ENCODE measurements around the gene PRDM15.

PRDM15 gene

GRCh38 chr21:41920476-41920875, 41.3 kb upstream of the PRDM15 start:
- Histone ChIP-seq H3K4me1 (ENCODE audit: control insufficient read depth, insufficient read depth, low read length) (peaks cover 53% of the 10 kb centered on the region), H3K9ac (ENCODE audit: low read length) (no peak overlapping the region), H3K4me3 (ENCODE audit: low read length) (no peak overlapping the region), H3K36me3 (ENCODE audit: control insufficient read depth, insufficient read depth, low read length, severe bottlenecking) (peaks cover 49% of the 10 kb centered on the region), H3K27me3 (replicated peaks; ENCODE audit: control insufficient read depth, insufficient read depth, low read length) (no peaks in the 10 kb centered on the region), H3K9me3 (ENCODE audit: control insufficient read depth, low read length) (peaks cover 2% of the 10 kb centered on the region)
- DNase-seq (ENCODE audit: low read depth), result no peak

- Histone ChIP-seq H3K27me3 (replicated peaks; ENCODE audit: control insufficient read depth, insufficient read depth, low read length) (no peaks in the 10 kb centered on the region), H3K9me3 (ENCODE audit: control insufficient read depth, low read length) (peaks cover 2% of the 10 kb centered on the region), H3K9ac (ENCODE audit: low read length) (no peak overlapping the region), H3K4me3 (ENCODE audit: low read length) (no peak overlapping the region), H3K36me3 (ENCODE audit: control insufficient read depth, insufficient read depth, low read length, severe bottlenecking) (peaks cover 53% of the 10 kb centered on the region), H3K4me1 (ENCODE audit: control insufficient read depth, insufficient read depth, low read length) (peaks cover 47% of the 10 kb centered on the region)
- no peak for DNase-seq (ENCODE audit: low read depth)
Observed at GRCh38 chr21:41919666-41920398, 40.7 kb upstream of the PRDM15 start.

GRCh38 chr21:41918561-41919358, 39.6 kb upstream of the PRDM15 start:
- Histone ChIP-seq H3K4me3 (ENCODE audit: low read length) (no peak overlapping the region), H3K9me3 (ENCODE audit: control insufficient read depth, low read length) (peaks cover 2% of the 10 kb centered on the region), H3K4me1 (ENCODE audit: control insufficient read depth, insufficient read depth, low read length) (peaks cover 36% of the 10 kb centered on the region), H3K27me3 (replicated peaks; ENCODE audit: control insufficient read depth, insufficient read depth, low read length) (no peaks in the 10 kb centered on the region), H3K9ac (ENCODE audit: low read length) (no peak overlapping the region), H3K36me3 (ENCODE audit: control insufficient read depth, insufficient read depth, low read length, severe bottlenecking) (peaks cover 61% of the 10 kb centered on the region)
- no peak for DNase-seq (ENCODE audit: low read depth)

GRCh38 chr21:41917531-41917930, 38.4 kb upstream of the PRDM15 start:
- Histone ChIP-seq H3K36me3 (ENCODE audit: control insufficient read depth, insufficient read depth, low read length, severe bottlenecking) (peaks cover 74% of the 10 kb centered on the region), H3K4me3 (ENCODE audit: low read length) (no peak overlapping the region), H3K9ac (ENCODE audit: low read length) (peak overlapping the region; percentile 23), H3K9me3 (ENCODE audit: control insufficient read depth, low read length) (peaks cover 2% of the 10 kb centered on the region), H3K27me3 (replicated peaks; ENCODE audit: control insufficient read depth, insufficient read depth, low read length) (no peaks in the 10 kb centered on the region), H3K4me1 (ENCODE audit: control insufficient read depth, insufficient read depth, low read length) (peaks cover 24% of the 10 kb centered on the region)
- no peak for DNase-seq (ENCODE audit: low read depth)

- Histone ChIP-seq H3K9me3 (ENCODE audit: control insufficient read depth, low read length) (peaks cover 2% of the 10 kb centered on the region), H3K27me3 (replicated peaks; ENCODE audit: control insufficient read depth, insufficient read depth, low read length) (no peaks in the 10 kb centered on the region), H3K36me3 (ENCODE audit: control insufficient read depth, insufficient read depth, low read length, severe bottlenecking) (peaks cover 77% of the 10 kb centered on the region), H3K4me3 (ENCODE audit: low read length) (no peak overlapping the region), H3K9ac (ENCODE audit: low read length) (peak overlapping the region; percentile 65), H3K4me1 (ENCODE audit: control insufficient read depth, insufficient read depth, low read length) (peaks cover 18% of the 10 kb centered on the region)
- no peak for DNase-seq (ENCODE audit: low read depth)
Observed at GRCh38 chr21:41916888-41917433, 37.8 kb upstream of the PRDM15 start.

- no peak for DNase-seq (ENCODE audit: low read depth)
Observed at GRCh38 chr21:41914965-41915364, 35.8 kb upstream of the PRDM15 start.

GRCh38 chr21:41914358-41914757, 35.2 kb upstream of the PRDM15 start:
- Histone ChIP-seq H3K36me3 (ENCODE audit: control insufficient read depth, insufficient read depth, low read length, severe bottlenecking) (peaks cover 92% of the 10 kb centered on the region), H3K4me3 (ENCODE audit: low read length) (no peak overlapping the region), H3K9me3 (ENCODE audit: control insufficient read depth, low read length) (peaks cover 2% of the 10 kb centered on the region), H3K9ac (ENCODE audit: low read length) (no peak overlapping the region), H3K27me3 (replicated peaks; ENCODE audit: control insufficient read depth, insufficient read depth, low read length) (no peaks in the 10 kb centered on the region), H3K4me1 (ENCODE audit: control insufficient read depth, insufficient read depth, low read length) (peaks cover 15% of the 10 kb centered on the region)
- DNase-seq (ENCODE audit: low read depth), result no peak

More at GRCh38 chr21:41914965-41915364, 35.8 kb upstream of the PRDM15 start:
- Histone ChIP-seq H3K36me3 (ENCODE audit: control insufficient read depth, insufficient read depth, low read length, severe bottlenecking) (peaks cover 89% of the 10 kb centered on the region), H3K4me3 (ENCODE audit: low read length) (no peak overlapping the region), H3K4me1 (ENCODE audit: control insufficient read depth, insufficient read depth, low read length) (peaks cover 13% of the 10 kb centered on the region), H3K9ac (ENCODE audit: low read length) (no peak overlapping the region), H3K9me3 (ENCODE audit: control insufficient read depth, low read length) (peaks cover 2% of the 10 kb centered on the region), H3K27me3 (replicated peaks; ENCODE audit: control insufficient read depth, insufficient read depth, low read length) (no peaks in the 10 kb centered on the region)

GRCh38 chr21:41913230-41913629, 34.1 kb upstream of the PRDM15 start:
- DNase-seq (ENCODE audit: low read depth), result no peak
- no peaks in the 10 kb centered on the region for H3K27me3 ChIP-seq (replicated peaks; ENCODE audit: control insufficient read depth, insufficient read depth, low read length)
- H3K4me3 ChIP-seq (ENCODE audit: low read length), result no peak overlapping the region
- peaks cover 23% of the 10 kb centered on the region for H3K4me1 ChIP-seq (ENCODE audit: control insufficient read depth, insufficient read depth, low read length)
- peaks cover 92% of the 10 kb centered on the region for H3K36me3 ChIP-seq (ENCODE audit: control insufficient read depth, insufficient read depth, low read length, severe bottlenecking)
- no peak overlapping the region for H3K9ac ChIP-seq (ENCODE audit: low read length)
- H3K9me3 ChIP-seq (ENCODE audit: control insufficient read depth, low read length), result peaks cover 2% of the 10 kb centered on the region

GRCh38 chr21:41908829-41909228, 29.7 kb upstream of the PRDM15 start:
- Histone ChIP-seq H3K4me1 (ENCODE audit: control insufficient read depth, insufficient read depth, low read length) (peaks cover 10% of the 10 kb centered on the region), H3K27me3 (replicated peaks; ENCODE audit: control insufficient read depth, insufficient read depth, low read length) (no peaks in the 10 kb centered on the region), H3K9ac (ENCODE audit: low read length) (no peak overlapping the region), H3K9me3 (ENCODE audit: control insufficient read depth, low read length) (no peaks in the 10 kb centered on the region), H3K36me3 (ENCODE audit: control insufficient read depth, insufficient read depth, low read length, severe bottlenecking) (peaks cover 96% of the 10 kb centered on the region), H3K4me3 (ENCODE audit: low read length) (no peak overlapping the region)
- DNase-seq (ENCODE audit: low read depth), result no peak

- no peak overlapping the region for H3K9ac ChIP-seq (ENCODE audit: low read length)
- no peak for DNase-seq (ENCODE audit: low read depth)
- H3K36me3 ChIP-seq (ENCODE audit: control insufficient read depth, insufficient read depth, low read length, severe bottlenecking), result peaks cover 97% of the 10 kb centered on the region
- H3K4me3 ChIP-seq (ENCODE audit: low read length), result no peak overlapping the region
- no peaks in the 10 kb centered on the region for H3K27me3 ChIP-seq (replicated peaks; ENCODE audit: control insufficient read depth, insufficient read depth, low read length)
- no peaks in the 10 kb centered on the region for H3K9me3 ChIP-seq (ENCODE audit: control insufficient read depth, low read length)
- H3K4me1 ChIP-seq (ENCODE audit: control insufficient read depth, insufficient read depth, low read length), result peaks cover 10% of the 10 kb centered on the region
Observed at GRCh38 chr21:41907496-41908258, 28.5 kb upstream of the PRDM15 start.

- peaks cover 10% of the 10 kb centered on the region for H3K4me1 ChIP-seq (ENCODE audit: control insufficient read depth, insufficient read depth, low read length)
- H3K4me3 ChIP-seq (ENCODE audit: low read length), result no peak overlapping the region
Observed at GRCh38 chr21:41906770-41907169, 27.6 kb upstream of the PRDM15 start.

More at GRCh38 chr21:41906770-41907169, 27.6 kb upstream of the PRDM15 start:
- H3K36me3 ChIP-seq (ENCODE audit: control insufficient read depth, insufficient read depth, low read length, severe bottlenecking), result peaks cover 99% of the 10 kb centered on the region
- H3K27me3 ChIP-seq (replicated peaks; ENCODE audit: control insufficient read depth, insufficient read depth, low read length), result no peaks in the 10 kb centered on the region
- no peak for DNase-seq (ENCODE audit: low read depth)
- H3K9me3 ChIP-seq (ENCODE audit: control insufficient read depth, low read length), result no peaks in the 10 kb centered on the region
- no peak overlapping the region for H3K9ac ChIP-seq (ENCODE audit: low read length)
